SK-N-SH (cell line): ENCODE data around the gene XG. TPM values are rescaled to one million over a fixed set of nuclear protein-coding genes. Genes with fewer than 3 reads are reported as not detected.

Source experiments
- CTCF ChIA-PET: fragments of 300-600, 350-600 bp; formaldehyde crosslinking; extraction: SDS; loops from one replicate; lab custom pipeline; 2021; lab: Yijun Ruan, JAX
- POLR2A ChIA-PET: fragments of 350-600 bp; sonication (Branson Sonifier 250); formaldehyde crosslinking; extraction: SDS; loops from one replicate; lab custom pipeline; 2020; ENCODE audit warnings: antibody characterized with exemption, inconsistent platforms; lab: Yijun Ruan, JAX
- DNase-seq: peaks from one replicate; pipeline ENCODE4 v3.0.0; 2012
- H2AFZ ChIP-seq: fragments of 200-600 bp; sonication (generic); 2 replicates; pipeline ENCODE4 v1.8.1; 2016; ENCODE audit warnings: antibody characterized with exemption, mild to moderate bottlenecking, low read depth
- H3F3A ChIP-seq: fragments of 200-600 bp; sonication (generic); replicated peaks from 2 replicates; pipeline ENCODE3; 2016; ENCODE audit warnings: antibody characterized with exemption, mild to moderate bottlenecking; ENCODE audit not compliant: insufficient read depth
- H3K27ac ChIP-seq, 2 experiments: fragments of 200-500 bp in 1 of 2; fragments of 200-600 bp in 1 of 2; sonication (Bioruptor generic) in 1 of 2; sonication (generic), shearing (Covaris generic) in 1 of 2; 2 replicates each; pipeline versions ENCODE4 v1.5.1 to v1.6.1; 2014 to 2016; ENCODE audit warnings: low read depth in 2 of 2, inconsistent platforms in 1 of 2, low read length in 1 of 2, mild to moderate bottlenecking in 1 of 2, mixed read lengths in 1 of 2
- H3K27me3 ChIP-seq: fragments of 200-600 bp; sonication (generic), shearing (Covaris generic); 2 replicates; pipeline ENCODE4 v1.6.1; 2016; ENCODE audit warnings: mixed run types; ENCODE audit not compliant: insufficient read depth
- H3K36me3 ChIP-seq, 2 experiments: fragments of 200-500 bp in 1 of 2; fragments of 200-600 bp in 1 of 2; sonication (Bioruptor generic) in 1 of 2; sonication (generic) in 1 of 2; replicated peaks in 1 of 2; 2 replicates each; pipeline versions ENCODE3 to v1.5.1; 2014 to 2016; ENCODE audit warnings: low read length in 1 of 2, mild to moderate bottlenecking in 1 of 2; ENCODE audit not compliant: insufficient read depth in 2 of 2, control insufficient read depth in 1 of 2
- H3K4me1 ChIP-seq, 2 experiments: fragments of 200-500 bp in 1 of 2; fragments of 200-600 bp in 1 of 2; sonication (Bioruptor generic) in 1 of 2; sonication (generic), shearing (Covaris generic) in 1 of 2; 2 replicates each; pipeline versions ENCODE4 v1.5.1 to v1.6.1; 2014 to 2016; ENCODE audit warnings: low read depth in 1 of 2, low read length in 1 of 2, mixed run types in 1 of 2; ENCODE audit not compliant: insufficient read depth in 2 of 2, control insufficient read depth in 1 of 2
- H3K4me2 ChIP-seq: fragments of 200-600 bp; sonication (generic), shearing (Covaris generic); 2 replicates; pipeline ENCODE4 v1.6.1; 2017; ENCODE audit warnings: mixed run types
- H3K4me3 ChIP-seq, 2 experiments: fragments of 200-500 bp in 1 of 2; fragments of 200-600 bp in 1 of 2; sonication (Bioruptor generic) in 1 of 2; sonication (generic), shearing (Covaris generic) in 1 of 2; 2 replicates each; pipeline versions ENCODE4 v1.5.1 to v1.8.1; 2014 to 2016; ENCODE audit warnings: low read depth in 2 of 2, inconsistent platforms in 1 of 2, low read length in 1 of 2, mild to moderate bottlenecking in 1 of 2, mixed read lengths in 1 of 2, moderate library complexity in 1 of 2
- H3K79me2 ChIP-seq: fragments of 200-600 bp; sonication (generic); 2 replicates; pipeline ENCODE4 v1.8.1; 2017; ENCODE audit warnings: mild to moderate bottlenecking; ENCODE audit not compliant: insufficient read depth
- H3K9ac ChIP-seq: fragments of 200-600 bp; sonication (generic); 2 replicates; pipeline ENCODE4 v1.6.1; 2017; ENCODE audit warnings: mixed run types
- H3K9me2 ChIP-seq: fragments of 200-600 bp; sonication (generic); 2 replicates; pipeline ENCODE4 v1.6.1; 2017; ENCODE audit warnings: mixed run types
- H3K9me3 ChIP-seq: fragments of 200-600 bp; sonication (generic); 2 replicates; pipeline ENCODE4 v1.6.1; 2017; ENCODE audit warnings: mixed run types, mild to moderate bottlenecking, moderate library complexity
- H4K20me1 ChIP-seq: fragments of 200-600 bp; sonication (generic); 2 replicates; pipeline ENCODE4 v1.6.1; 2017; ENCODE audit warnings: mild to moderate bottlenecking, mixed run types; ENCODE audit not compliant: insufficient read depth
- FOSL2 ChIP-seq: IDR thresholded peaks from 2 replicates; pipeline ENCODE4 v1.4.0; 2012; ENCODE audit warnings: low read depth, mild to moderate bottlenecking, moderate library complexity, borderline replicate concordance
- FOXJ3 ChIP-seq: sonication (generic); formaldehyde crosslinking; IDR thresholded peaks from 2 replicates; pipeline ENCODE4 v1.5.1; 2020; ENCODE audit warnings: mild to moderate bottlenecking, missing genetic modification reagents
- FOXM1 ChIP-seq: IDR thresholded peaks from 2 replicates; pipeline ENCODE4 v1.4.0; 2012; ENCODE audit warnings: low read depth, mild to moderate bottlenecking
- JUND ChIP-seq: IDR thresholded peaks from 2 replicates; pipeline ENCODE4 v1.4.0; 2012
- MXI1 ChIP-seq: IDR thresholded peaks from 2 replicates; pipeline ENCODE4 v1.6.1; 2012; ENCODE audit warnings: mild to moderate bottlenecking, low read depth, low read length, improper control_type of control experiment
- RFX5 ChIP-seq: IDR thresholded peaks from 2 replicates; pipeline ENCODE4 v1.6.1; 2012; ENCODE audit warnings: mild to moderate bottlenecking, improper control_type of control experiment, low read length
- RXRA ChIP-seq: IDR thresholded peaks from 2 replicates; pipeline ENCODE4 v1.4.0; 2012; ENCODE audit warnings: low read depth, mild to moderate bottlenecking, borderline replicate concordance
- SIN3A ChIP-seq: IDR thresholded peaks from 2 replicates; pipeline ENCODE4 v1.6.1; 2012; ENCODE audit warnings: low read depth, mild to moderate bottlenecking, low read length, moderate library complexity, borderline replicate concordance
- TEAD4 ChIP-seq: IDR thresholded peaks from 2 replicates; pipeline ENCODE4 v1.4.0; 2012; ENCODE audit warnings: mild to moderate bottlenecking, borderline replicate concordance; ENCODE audit not compliant: insufficient read depth
- YY1 ChIP-seq: IDR thresholded peaks from 2 replicates; pipeline ENCODE4 v1.4.0; 2012; ENCODE audit warnings: low read depth, mild to moderate bottlenecking
- polyA plus RNA-seq, 3 experiments: library from polyadenylated mRNA; depleted of rRNA; stranded (reverse); fragments of >200 nt; gene quantifications; 2 replicates each; pipeline ENCODE4 v1.2.3, GENCODE V29; 2012
- TF ChIP-seq, protein P1 (sequence below): fragments of 150-350 bp; IDR thresholded peaks from 2 replicates; pipeline ENCODE4 v1.6.1; 2017; ENCODE audit warnings: antibody characterized with exemption, low read length, low read depth, borderline replicate concordance
- TF ChIP-seq, protein P2 (sequence below): IDR thresholded peaks from 2 replicates; pipeline ENCODE4 v1.6.1; 2012; ENCODE audit warnings: mild to moderate bottlenecking, low read depth, low read length, moderate library complexity
- TF ChIP-seq, protein P3 (sequence below): IDR thresholded peaks from 2 replicates; pipeline ENCODE4 v1.4.0; 2012; ENCODE audit warnings: low read depth
- TF ChIP-seq, protein P4 (sequence below): fragments of 150-350 bp; IDR thresholded peaks from 2 replicates; pipeline ENCODE4 v1.6.1; 2016; ENCODE audit warnings: mild to moderate bottlenecking, low read depth, low read length

XG gene
- polyA plus RNA-seq, 1 of the 3 experiments (the other 2 are of a cell fraction): 0.76 TPM

DNA sequence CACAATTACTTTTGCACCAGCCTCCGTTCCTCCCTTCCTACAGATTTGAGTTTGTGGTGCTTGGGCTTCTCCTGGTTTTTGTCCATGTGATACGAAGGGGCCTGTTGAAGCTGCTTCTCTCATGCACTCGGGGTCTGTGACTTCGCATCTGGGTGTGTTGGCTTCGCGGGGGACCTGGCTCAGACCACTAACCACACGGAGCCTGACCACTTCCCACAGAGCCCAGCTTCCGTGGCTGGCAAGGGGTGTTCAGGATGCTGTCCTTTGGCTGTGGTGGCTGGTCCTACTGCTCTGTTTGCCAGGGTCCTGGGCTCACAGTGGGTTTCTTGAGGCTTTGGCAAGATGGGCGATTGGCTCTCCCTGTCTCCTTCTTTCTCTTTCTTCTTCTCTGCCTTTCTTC is 19.8 kb upstream of the XG start (continued):
- TF ChIP-seq FOSL2: no peak
- no peak for TF ChIP-seq TEAD4
- TF ChIP-seq SIN3A: no peak
- TF ChIP-seq, all 33 proteins: peak for 0

DNA sequence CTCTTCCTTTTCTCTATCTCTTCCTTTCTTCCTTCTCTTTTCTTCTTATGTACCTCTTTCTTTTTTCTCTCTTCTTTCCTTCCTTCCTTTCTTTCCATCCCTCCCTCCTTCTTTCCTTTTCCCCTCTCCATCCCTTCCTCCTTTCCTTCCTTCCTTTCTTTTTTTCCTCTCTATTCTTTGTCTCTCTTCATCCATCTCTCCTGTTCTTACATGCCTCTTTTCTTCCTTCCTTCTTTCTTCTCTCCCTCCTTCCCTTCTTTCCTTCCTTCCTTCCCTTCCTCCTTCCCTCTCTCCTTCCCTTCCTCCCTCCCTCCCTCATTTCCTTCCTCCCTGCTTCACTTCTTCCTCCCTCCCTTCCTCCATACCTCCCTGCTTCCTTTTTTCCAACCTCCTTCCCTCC is 19.2 kb upstream of the XG start:
- no peak for DNase-seq
- Histone ChIP-seq H3K9me2 (no peaks in the 10 kb centered on the region), H3K36me3 (peaks cover 0 to 7% of the 10 kb centered on the region in 2 experiments), H2AFZ (no peak overlapping the region), H3F3A (no peaks in the 10 kb centered on the region), H3K4me1 (no peaks in the 10 kb centered on the region), H3K9ac (no peak overlapping the region), H3K4me3 (no peak overlapping the region), H3K79me2 (no peaks in the 10 kb centered on the region), H3K4me2 (no peak overlapping the region), H4K20me1 (no peaks in the 10 kb centered on the region), H3K27ac (no peak overlapping the region), H3K9me3 (no peaks in the 10 kb centered on the region), H3K27me3 (peaks cover 5% of the 10 kb centered on the region; the same call in 1 of the 2 replicates)
- no peak for TF ChIP-seq FOXJ3 (CRISPR knock-in tag)
- TF ChIP-seq FOSL2: no peak
- TF ChIP-seq YY1: no peak
- TF ChIP-seq, protein P1, sequence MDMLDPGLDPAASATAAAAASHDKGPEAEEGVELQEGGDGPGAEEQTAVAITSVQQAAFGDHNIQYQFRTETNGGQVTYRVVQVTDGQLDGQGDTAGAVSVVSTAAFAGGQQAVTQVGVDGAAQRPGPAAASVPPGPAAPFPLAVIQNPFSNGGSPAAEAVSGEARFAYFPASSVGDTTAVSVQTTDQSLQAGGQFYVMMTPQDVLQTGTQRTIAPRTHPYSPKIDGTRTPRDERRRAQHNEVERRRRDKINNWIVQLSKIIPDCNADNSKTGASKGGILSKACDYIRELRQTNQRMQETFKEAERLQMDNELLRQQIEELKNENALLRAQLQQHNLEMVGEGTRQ: no peak
- TF ChIP-seq MXI1: no peak
- TF ChIP-seq RFX5: no peak
- no peak for TF ChIP-seq SIN3A
- TF ChIP-seq RXRA: no peak
- TF ChIP-seq FOXM1: no peak
- TF ChIP-seq, protein P2, sequence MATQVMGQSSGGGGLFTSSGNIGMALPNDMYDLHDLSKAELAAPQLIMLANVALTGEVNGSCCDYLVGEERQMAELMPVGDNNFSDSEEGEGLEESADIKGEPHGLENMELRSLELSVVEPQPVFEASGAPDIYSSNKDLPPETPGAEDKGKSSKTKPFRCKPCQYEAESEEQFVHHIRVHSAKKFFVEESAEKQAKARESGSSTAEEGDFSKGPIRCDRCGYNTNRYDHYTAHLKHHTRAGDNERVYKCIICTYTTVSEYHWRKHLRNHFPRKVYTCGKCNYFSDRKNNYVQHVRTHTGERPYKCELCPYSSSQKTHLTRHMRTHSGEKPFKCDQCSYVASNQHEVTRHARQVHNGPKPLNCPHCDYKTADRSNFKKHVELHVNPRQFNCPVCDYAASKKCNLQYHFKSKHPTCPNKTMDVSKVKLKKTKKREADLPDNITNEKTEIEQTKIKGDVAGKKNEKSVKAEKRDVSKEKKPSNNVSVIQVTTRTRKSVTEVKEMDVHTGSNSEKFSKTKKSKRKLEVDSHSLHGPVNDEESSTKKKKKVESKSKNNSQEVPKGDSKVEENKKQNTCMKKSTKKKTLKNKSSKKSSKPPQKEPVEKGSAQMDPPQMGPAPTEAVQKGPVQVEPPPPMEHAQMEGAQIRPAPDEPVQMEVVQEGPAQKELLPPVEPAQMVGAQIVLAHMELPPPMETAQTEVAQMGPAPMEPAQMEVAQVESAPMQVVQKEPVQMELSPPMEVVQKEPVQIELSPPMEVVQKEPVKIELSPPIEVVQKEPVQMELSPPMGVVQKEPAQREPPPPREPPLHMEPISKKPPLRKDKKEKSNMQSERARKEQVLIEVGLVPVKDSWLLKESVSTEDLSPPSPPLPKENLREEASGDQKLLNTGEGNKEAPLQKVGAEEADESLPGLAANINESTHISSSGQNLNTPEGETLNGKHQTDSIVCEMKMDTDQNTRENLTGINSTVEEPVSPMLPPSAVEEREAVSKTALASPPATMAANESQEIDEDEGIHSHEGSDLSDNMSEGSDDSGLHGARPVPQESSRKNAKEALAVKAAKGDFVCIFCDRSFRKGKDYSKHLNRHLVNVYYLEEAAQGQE: no peak
- TF ChIP-seq, protein P3, sequence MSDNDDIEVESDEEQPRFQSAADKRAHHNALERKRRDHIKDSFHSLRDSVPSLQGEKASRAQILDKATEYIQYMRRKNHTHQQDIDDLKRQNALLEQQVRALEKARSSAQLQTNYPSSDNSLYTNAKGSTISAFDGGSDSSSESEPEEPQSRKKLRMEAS: no peak
- no peak for TF ChIP-seq JUND
- TF ChIP-seq, protein P4, sequence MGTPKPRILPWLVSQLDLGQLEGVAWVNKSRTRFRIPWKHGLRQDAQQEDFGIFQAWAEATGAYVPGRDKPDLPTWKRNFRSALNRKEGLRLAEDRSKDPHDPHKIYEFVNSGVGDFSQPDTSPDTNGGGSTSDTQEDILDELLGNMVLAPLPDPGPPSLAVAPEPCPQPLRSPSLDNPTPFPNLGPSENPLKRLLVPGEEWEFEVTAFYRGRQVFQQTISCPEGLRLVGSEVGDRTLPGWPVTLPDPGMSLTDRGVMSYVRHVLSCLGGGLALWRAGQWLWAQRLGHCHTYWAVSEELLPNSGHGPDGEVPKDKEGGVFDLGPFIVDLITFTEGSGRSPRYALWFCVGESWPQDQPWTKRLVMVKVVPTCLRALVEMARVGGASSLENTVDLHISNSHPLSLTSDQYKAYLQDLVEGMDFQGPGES: no peak
- CTCF ChIA-PET: no interaction called here
- POLR2A ChIA-PET: no interaction called here
